WERI-Rb-1 (cell line): ENCODE results near the gene YAE1.

Experiments used
- DNase-seq: peaks from one replicate; pipeline ENCODE4 v3.0.0-alpha.2; 2020
- H3K27ac ChIP-seq: fragments of 250-450 bp; sonication (Bioruptor Pico); 2 replicates; pipeline ENCODE4 v1.5.1; 2020; ENCODE audit warnings: mild to moderate bottlenecking, moderate library complexity
- H3K27me3 ChIP-seq: fragments of 250-450 bp; sonication (Bioruptor Pico); 2 replicates; pipeline ENCODE4 v1.5.1; 2021; ENCODE audit warnings: mild to moderate bottlenecking, low read depth, moderate library complexity; ENCODE audit not compliant: insufficient read depth, severe bottlenecking
- H3K36me3 ChIP-seq: fragments of 250-450 bp; sonication (Bioruptor Pico); 2 replicates; pipeline ENCODE4 v1.5.1; 2020; ENCODE audit warnings: mild to moderate bottlenecking, moderate library complexity
- H3K4me3 ChIP-seq: 2 replicates; pipeline ENCODE4 v1.5.1; 2011; ENCODE audit warnings: low read depth, mild to moderate bottlenecking, control low read depth, low read length
- H3K9me3 ChIP-seq: fragments of 250-450 bp; sonication (Bioruptor Pico); 2 replicates; pipeline ENCODE4 v1.5.1; 2021; ENCODE audit warnings: mild to moderate bottlenecking, moderate library complexity; ENCODE audit not compliant: severe bottlenecking
- TF ChIP-seq, protein P1 (sequence below): IDR thresholded peaks from 2 replicates; pipeline ENCODE4 v1.5.1; 2011; ENCODE audit warnings: low read depth, mild to moderate bottlenecking, control low read depth, inconsistent platforms, low read length

Gene YAE1

DNA sequence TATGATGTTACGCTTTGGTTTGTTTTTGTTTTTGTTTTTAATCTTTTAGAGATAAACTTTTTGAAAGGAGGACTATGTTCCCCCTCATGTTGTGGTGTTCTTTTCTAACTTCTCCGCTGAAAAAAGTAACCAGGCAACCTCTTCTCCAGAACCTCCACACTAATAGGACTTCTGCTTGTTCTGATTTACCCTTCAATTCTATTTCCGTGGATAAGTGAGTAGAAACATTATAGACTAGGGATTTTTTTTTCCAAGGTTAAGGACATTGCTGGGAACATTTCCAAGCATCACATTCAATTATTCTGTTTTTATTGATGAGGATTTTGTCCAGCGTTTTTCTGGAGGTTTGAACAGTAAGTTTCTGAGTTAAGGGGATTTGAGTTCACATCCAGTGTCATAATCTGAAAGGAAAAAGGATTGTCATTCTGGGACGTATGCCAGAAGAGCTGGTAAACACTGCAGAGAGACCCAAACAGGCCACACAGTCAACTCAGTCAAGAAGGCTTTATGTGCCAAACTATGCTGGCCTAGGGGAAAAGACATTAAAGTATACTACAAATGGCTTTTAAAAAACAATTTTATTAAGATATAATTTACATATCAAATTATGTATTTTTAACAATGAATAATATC lies 28.9 kb downstream of the YAE1 start:
- Histone ChIP-seq H3K4me3 (no peak overlapping the region), H3K9me3 (no peaks in the 10 kb centered on the region)

GRCh38 chr7:39602351-39602750 lies 36.1 kb downstream of the YAE1 start:
- TF ChIP-seq, protein P1, sequence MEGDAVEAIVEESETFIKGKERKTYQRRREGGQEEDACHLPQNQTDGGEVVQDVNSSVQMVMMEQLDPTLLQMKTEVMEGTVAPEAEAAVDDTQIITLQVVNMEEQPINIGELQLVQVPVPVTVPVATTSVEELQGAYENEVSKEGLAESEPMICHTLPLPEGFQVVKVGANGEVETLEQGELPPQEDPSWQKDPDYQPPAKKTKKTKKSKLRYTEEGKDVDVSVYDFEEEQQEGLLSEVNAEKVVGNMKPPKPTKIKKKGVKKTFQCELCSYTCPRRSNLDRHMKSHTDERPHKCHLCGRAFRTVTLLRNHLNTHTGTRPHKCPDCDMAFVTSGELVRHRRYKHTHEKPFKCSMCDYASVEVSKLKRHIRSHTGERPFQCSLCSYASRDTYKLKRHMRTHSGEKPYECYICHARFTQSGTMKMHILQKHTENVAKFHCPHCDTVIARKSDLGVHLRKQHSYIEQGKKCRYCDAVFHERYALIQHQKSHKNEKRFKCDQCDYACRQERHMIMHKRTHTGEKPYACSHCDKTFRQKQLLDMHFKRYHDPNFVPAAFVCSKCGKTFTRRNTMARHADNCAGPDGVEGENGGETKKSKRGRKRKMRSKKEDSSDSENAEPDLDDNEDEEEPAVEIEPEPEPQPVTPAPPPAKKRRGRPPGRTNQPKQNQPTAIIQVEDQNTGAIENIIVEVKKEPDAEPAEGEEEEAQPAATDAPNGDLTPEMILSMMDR: no peak
- Histone ChIP-seq H3K4me3 (no peak overlapping the region), H3K27me3 (no peaks in the 10 kb centered on the region), H3K9me3 (peaks cover 2% of the 10 kb centered on the region), H3K27ac (no peak overlapping the region), H3K36me3 (no peaks in the 10 kb centered on the region)
- DNase-seq: no peak

More for the DNA sequence above, 28.9 kb downstream of the YAE1 start:
- no peaks in the 10 kb centered on the region for H3K27me3 ChIP-seq
- no peak overlapping the region for H3K27ac ChIP-seq
- TF ChIP-seq, protein P1: no peak
- no peaks in the 10 kb centered on the region for H3K36me3 ChIP-seq
- DNase-seq: no peak

- H3K9me3 ChIP-seq: peaks cover 2% of the 10 kb centered on the region
- TF ChIP-seq, protein P1: no peak
- H3K27me3 ChIP-seq: no peaks in the 10 kb centered on the region
- no peak overlapping the region for H3K4me3 ChIP-seq
- DNase-seq: no peak
- H3K27ac ChIP-seq: no peak overlapping the region
- no peaks in the 10 kb centered on the region for H3K36me3 ChIP-seq
Observed at GRCh38 chr7:39603924-39604323, 37.7 kb downstream of the YAE1 start.

DNA sequence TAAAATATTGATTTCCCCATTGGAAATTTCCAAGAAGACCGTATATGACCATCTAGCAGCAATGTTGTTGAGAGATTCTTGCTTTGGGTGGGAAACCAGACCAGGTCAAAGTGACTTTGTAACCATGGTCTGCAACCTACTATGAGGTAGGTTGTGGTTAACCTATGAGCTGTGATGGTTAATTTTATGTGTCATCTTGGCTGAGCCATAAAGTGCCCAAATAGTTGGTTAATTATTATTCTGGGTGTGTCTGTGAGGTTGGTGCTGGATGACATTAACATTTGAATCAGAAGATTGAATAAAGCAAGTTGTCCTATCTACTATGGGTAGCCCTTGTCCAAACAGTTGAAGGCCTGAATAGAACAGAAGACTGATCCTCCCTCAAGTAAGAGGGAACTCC lies 38.9 kb downstream of the YAE1 start:
- no peaks in the 10 kb centered on the region for H3K27me3 ChIP-seq
- no peak overlapping the region for H3K27ac ChIP-seq
- H3K36me3 ChIP-seq: no peaks in the 10 kb centered on the region
- TF ChIP-seq, protein P1: no peak
- no peak for DNase-seq
- peaks cover 2% of the 10 kb centered on the region for H3K9me3 ChIP-seq
- no peak overlapping the region for H3K4me3 ChIP-seq

DNA sequence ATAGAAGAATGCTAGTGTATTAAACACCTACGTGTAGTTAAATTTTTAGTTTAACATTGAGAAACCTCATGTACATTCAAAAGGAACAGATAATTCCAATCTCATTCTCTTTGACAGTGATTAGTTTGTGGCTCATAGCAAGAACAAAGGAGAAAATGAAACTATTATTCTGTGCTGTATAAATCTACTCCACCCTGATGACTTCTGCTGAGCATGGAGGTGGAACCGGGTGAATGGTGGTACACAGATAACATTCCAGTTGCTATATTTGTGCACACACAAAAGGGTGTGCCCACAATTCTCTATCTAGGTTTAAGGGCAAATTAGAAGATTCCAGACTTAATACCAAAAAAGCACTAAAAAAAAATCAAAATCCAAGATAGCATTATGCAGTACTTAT lies 40.1 kb downstream of the YAE1 start:
- TF ChIP-seq, protein P1: no peak
- DNase-seq: no peak
- Histone ChIP-seq H3K9me3 (peaks cover 2% of the 10 kb centered on the region), H3K27me3 (no peaks in the 10 kb centered on the region), H3K4me3 (no peak overlapping the region), H3K27ac (no peak overlapping the region), H3K36me3 (no peaks in the 10 kb centered on the region)

DNA sequence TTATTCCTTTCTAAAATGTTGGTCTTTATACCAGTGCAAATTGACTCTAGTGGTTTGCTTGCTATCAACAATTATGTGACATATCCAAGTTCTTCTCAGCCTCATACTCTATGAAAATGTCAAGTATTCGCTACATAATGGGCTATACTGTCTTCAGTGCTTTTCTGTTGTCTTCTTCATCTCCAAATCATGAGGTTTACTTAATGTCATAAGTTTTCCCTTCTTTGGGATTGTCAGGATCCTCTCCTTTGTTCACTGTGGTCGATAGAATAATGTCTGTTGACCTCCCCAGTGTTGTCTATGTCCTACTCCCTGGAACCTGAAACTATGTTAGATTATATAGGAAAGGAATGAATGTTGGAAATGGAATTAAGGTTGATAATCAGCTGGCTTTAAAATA lies 40.7 kb downstream of the YAE1 start:
- H3K27me3 ChIP-seq: no peaks in the 10 kb centered on the region
- peaks cover 2% of the 10 kb centered on the region for H3K9me3 ChIP-seq
- no peak for DNase-seq
- TF ChIP-seq, protein P1: no peak
- no peak overlapping the region for H3K27ac ChIP-seq
- H3K4me3 ChIP-seq: no peak overlapping the region
- H3K36me3 ChIP-seq: no peaks in the 10 kb centered on the region
